ENCODE measurements around the gene CLOCK.
"Not testable (repeated sequence)": the region's sequence is repeated elsewhere in the genome, so short reads cannot be mapped to it uniquely, and the experiment has no call there.

Gene CLOCK

GRCh38 chr4:55560096-55560495 lies 13.4 kb upstream of the CLOCK start:
- Histone ChIP-seq H3K27ac (ENCODE audit: low read length) (no peak overlapping the region), H3K9me3 (ENCODE audit: control insufficient read depth, insufficient read depth, low read length) (no peaks in the 10 kb centered on the region), H3K4me3 (ENCODE audit: low read length) (no peak overlapping the region), H3K36me3 (ENCODE audit: control insufficient read depth, insufficient read depth, low read length) (no peaks in the 10 kb centered on the region), H3K4me1 (ENCODE audit: control insufficient read depth, insufficient read depth, low read length) (no peaks in the 10 kb centered on the region), H3K27me3 (ENCODE audit: control insufficient read depth, insufficient read depth, low read length) (no peaks in the 10 kb centered on the region)
- no peak for DNase-seq (ENCODE audit: low read depth, low spot score)
- WGBS (ENCODE audit: insufficient coverage, insufficient read length): no CpG with 5 or more reads among the region's 3 CpGs

DNA sequence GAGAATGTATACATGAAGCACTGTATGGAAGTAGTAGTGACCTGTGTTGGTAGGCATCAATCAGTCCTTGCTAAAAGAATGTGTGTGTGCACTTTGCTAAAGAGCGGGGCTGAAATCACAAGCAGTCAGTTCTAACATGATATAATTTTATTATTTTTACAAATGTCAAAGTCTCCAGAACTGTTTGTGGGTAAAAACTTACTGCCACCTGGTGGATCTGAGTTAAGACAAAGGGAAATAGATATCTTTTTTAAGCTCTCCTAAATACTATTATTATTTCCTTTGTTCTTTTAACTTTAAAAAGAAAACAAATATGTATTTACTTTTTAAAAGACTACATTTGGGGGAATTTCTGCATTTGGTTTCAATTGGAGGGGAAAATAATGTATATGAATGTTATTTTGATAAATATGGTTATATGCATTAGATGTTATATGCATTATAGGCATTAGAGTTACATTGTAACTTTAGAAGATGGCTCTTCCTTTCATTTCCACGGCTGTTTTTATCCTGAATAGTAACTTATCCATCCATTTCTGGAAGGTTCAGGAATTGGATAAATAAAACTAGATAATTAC lies 7.8 kb upstream of the CLOCK start:
- H3K4me1 ChIP-seq (ENCODE audit: control insufficient read depth, insufficient read depth, low read length): peaks cover 2% of the 10 kb centered on the region; the same call in 1 of the 2 replicates
- no peaks in the 10 kb centered on the region for H3K9me3 ChIP-seq (ENCODE audit: control insufficient read depth, insufficient read depth, low read length)
- no peak overlapping the region for H3K4me3 ChIP-seq (ENCODE audit: low read length)
- no peaks in the 10 kb centered on the region for H3K36me3 ChIP-seq (ENCODE audit: control insufficient read depth, insufficient read depth, low read length)
- H3K27ac ChIP-seq (ENCODE audit: low read length): no peak overlapping the region
- H3K27me3 ChIP-seq (ENCODE audit: control insufficient read depth, insufficient read depth, low read length): no peaks in the 10 kb centered on the region
- no peak for DNase-seq (ENCODE audit: low read depth, low spot score)
- WGBS (ENCODE audit: insufficient coverage, insufficient read length): no CpG with 5 or more reads among the region's 2 CpGs

DNA sequence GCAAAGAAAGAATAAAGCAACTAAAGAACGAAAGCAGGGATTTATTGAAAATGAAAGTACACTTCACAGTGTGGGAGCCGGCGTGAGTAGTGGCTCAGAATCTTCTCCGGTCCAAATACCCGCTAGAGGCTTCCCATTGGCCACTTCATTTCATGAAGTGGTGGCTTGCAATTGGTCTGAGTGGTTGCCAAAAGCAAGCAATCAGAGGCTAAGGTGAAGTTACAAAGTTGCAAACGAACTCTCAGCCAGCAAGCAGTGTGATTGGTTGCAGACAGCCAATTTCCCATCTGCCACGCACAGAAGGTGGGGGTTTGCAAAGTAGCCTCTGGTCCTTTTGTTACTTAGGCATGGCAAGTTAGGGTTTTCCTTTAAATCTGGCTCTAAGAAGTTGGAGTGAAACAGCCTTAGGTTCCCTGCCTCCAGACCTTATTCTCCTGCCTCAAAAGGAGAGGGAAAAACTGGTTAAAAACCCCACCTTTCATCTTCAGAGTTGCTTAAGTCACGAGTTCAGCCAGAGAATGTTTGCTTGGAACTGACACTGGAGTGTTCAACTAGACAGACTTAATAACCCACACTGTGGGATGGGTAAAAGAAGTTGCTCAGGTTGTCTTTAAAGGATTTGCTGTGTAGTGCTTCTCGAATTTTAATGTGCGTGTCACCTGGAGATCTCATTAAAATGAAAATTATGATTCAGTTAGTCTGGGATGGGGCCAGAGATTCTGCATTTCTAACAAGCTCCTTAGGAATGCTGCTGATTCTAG lies 6.9 kb upstream of the CLOCK start:
- Histone ChIP-seq H3K4me1 (ENCODE audit: control insufficient read depth, insufficient read depth, low read length) (peaks cover 2% of the 10 kb centered on the region; the same call in 1 of the 2 replicates), H3K9me3 (ENCODE audit: control insufficient read depth, insufficient read depth, low read length) (no peaks in the 10 kb centered on the region), H3K27me3 (ENCODE audit: control insufficient read depth, insufficient read depth, low read length) (no peaks in the 10 kb centered on the region), H3K36me3 (ENCODE audit: control insufficient read depth, insufficient read depth, low read length) (no peaks in the 10 kb centered on the region), H3K4me3 (ENCODE audit: low read length) (no peak overlapping the region), H3K27ac (ENCODE audit: low read length) (no peak overlapping the region)
- WGBS (ENCODE audit: insufficient coverage, insufficient read length): no CpG with 5 or more reads among the region's 10 CpGs
- no peak for DNase-seq (ENCODE audit: low read depth, low spot score)

GRCh38 chr4:55551964-55552363 lies 5.3 kb upstream of the CLOCK start:
- H3K27ac ChIP-seq (ENCODE audit: low read length); H3K27me3 ChIP-seq (ENCODE audit: control insufficient read depth, insufficient read depth, low read length); H3K4me3 ChIP-seq (ENCODE audit: low read length); H3K36me3 ChIP-seq (ENCODE audit: control insufficient read depth, insufficient read depth, low read length); H3K9me3 ChIP-seq (ENCODE audit: control insufficient read depth, insufficient read depth, low read length); DNase-seq (ENCODE audit: low read depth, low spot score); H3K4me1 ChIP-seq (ENCODE audit: control insufficient read depth, insufficient read depth, low read length): not testable (repeated sequence)
- no CpG with 5 or more reads among the region's 6 CpGs for WGBS (ENCODE audit: insufficient coverage, insufficient read length)

DNA sequence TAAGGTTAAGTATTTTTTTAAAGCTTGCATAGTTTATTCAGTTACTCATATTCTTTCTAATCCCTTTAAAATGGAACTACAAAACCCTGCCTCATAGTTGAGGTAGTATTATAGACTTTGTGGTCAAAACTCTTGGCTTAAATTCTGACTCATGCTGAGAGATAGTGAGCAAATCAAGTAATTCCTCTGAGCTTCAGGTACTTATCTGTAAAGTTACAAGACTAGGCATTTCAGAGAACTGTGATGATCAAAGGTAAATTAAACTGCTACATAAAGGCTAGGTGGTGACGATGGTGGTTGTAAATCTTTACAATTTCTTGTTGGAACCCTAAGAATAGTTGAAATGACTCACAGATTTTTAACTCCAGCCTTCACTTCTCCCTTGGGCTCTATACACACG lies 3.2 kb upstream of the CLOCK start:
- WGBS (ENCODE audit: insufficient coverage, insufficient read length): no CpG with 5 or more reads among the region's 2 CpGs
- Histone ChIP-seq H3K9me3 (ENCODE audit: control insufficient read depth, insufficient read depth, low read length) (no peaks in the 10 kb centered on the region), H3K36me3 (ENCODE audit: control insufficient read depth, insufficient read depth, low read length) (no peaks in the 10 kb centered on the region), H3K27ac (ENCODE audit: low read length) (no peak overlapping the region), H3K4me1 (ENCODE audit: control insufficient read depth, insufficient read depth, low read length) (peaks cover 4% of the 10 kb centered on the region; the same call in 1 of the 2 replicates), H3K4me3 (ENCODE audit: low read length) (no peak overlapping the region), H3K27me3 (ENCODE audit: control insufficient read depth, insufficient read depth, low read length) (no peaks in the 10 kb centered on the region)
- no peak for DNase-seq (ENCODE audit: low read depth, low spot score)

GRCh38 chr4:55547918-55548317 lies 1.2 kb upstream of the CLOCK start:
- no peaks in the 10 kb centered on the region for H3K27me3 ChIP-seq (ENCODE audit: control insufficient read depth, insufficient read depth, low read length)
- H3K36me3 ChIP-seq (ENCODE audit: control insufficient read depth, insufficient read depth, low read length): no peaks in the 10 kb centered on the region
- H3K4me3 ChIP-seq (ENCODE audit: low read length): no peak overlapping the region
- peaks cover 2% of the 10 kb centered on the region; the same call in 1 of the 2 replicates for H3K4me1 ChIP-seq (ENCODE audit: control insufficient read depth, insufficient read depth, low read length)
- no peak for DNase-seq (ENCODE audit: low read depth, low spot score)
- H3K27ac ChIP-seq (ENCODE audit: low read length): no peak overlapping the region
- no peaks in the 10 kb centered on the region for H3K9me3 ChIP-seq (ENCODE audit: control insufficient read depth, insufficient read depth, low read length)
- no CpG with 5 or more reads among the region's 4 CpGs for WGBS (ENCODE audit: insufficient coverage, insufficient read length)

- H3K27me3 ChIP-seq (ENCODE audit: control insufficient read depth, insufficient read depth, low read length): no peaks in the 10 kb centered on the region
- no peaks in the 10 kb centered on the region for H3K9me3 ChIP-seq (ENCODE audit: control insufficient read depth, insufficient read depth, low read length)
- no CpG with 5 or more reads among the region's 10 CpGs for WGBS (ENCODE audit: insufficient coverage, insufficient read length)
- H3K27ac ChIP-seq (ENCODE audit: low read length): no peak overlapping the region
- H3K36me3 ChIP-seq (ENCODE audit: control insufficient read depth, insufficient read depth, low read length): no peaks in the 10 kb centered on the region
- H3K4me3 ChIP-seq (ENCODE audit: low read length): peak overlapping the region; percentile 86; the same call in 1 of the 2 replicates
- peaks cover 2% of the 10 kb centered on the region; the same call in 1 of the 2 replicates for H3K4me1 ChIP-seq (ENCODE audit: control insufficient read depth, insufficient read depth, low read length)
- DNase-seq (ENCODE audit: low read depth, low spot score): no peak
Measured at GRCh38 chr4:55547466-55547770, 709 bp upstream of the CLOCK start.

GRCh38 chr4:55546506-55546755 lies 278 bp downstream of the CLOCK start:
- no peaks in the 10 kb centered on the region for H3K9me3 ChIP-seq (ENCODE audit: control insufficient read depth, insufficient read depth, low read length)
- no CpG with 5 or more reads among the region's 16 CpGs for WGBS (ENCODE audit: insufficient coverage, insufficient read length)
- DNase-seq (ENCODE audit: low read depth, low spot score): no peak

GRCh38 chr4:55545641-55546505 lies 836 bp downstream of the CLOCK start:
- WGBS (ENCODE audit: insufficient coverage, insufficient read length): no CpG with 5 or more reads among the region's 87 CpGs
- no peaks in the 10 kb centered on the region for H3K36me3 ChIP-seq (ENCODE audit: control insufficient read depth, insufficient read depth, low read length)
- H3K4me1 ChIP-seq (ENCODE audit: control insufficient read depth, insufficient read depth, low read length): peaks cover 2% of the 10 kb centered on the region; the same call in 1 of the 2 replicates
- H3K9me3 ChIP-seq (ENCODE audit: control insufficient read depth, insufficient read depth, low read length): no peaks in the 10 kb centered on the region
- H3K27ac ChIP-seq (ENCODE audit: low read length): no peak overlapping the region
- H3K4me3 ChIP-seq (ENCODE audit: low read length): peak overlapping the region; percentile 86
- no peak for DNase-seq (ENCODE audit: low read depth, low spot score)
- no peaks in the 10 kb centered on the region for H3K27me3 ChIP-seq (ENCODE audit: control insufficient read depth, insufficient read depth, low read length)

More at GRCh38 chr4:55546506-55546755, 278 bp downstream of the CLOCK start:
- Histone ChIP-seq H3K27ac (ENCODE audit: low read length) (no peak overlapping the region), H3K36me3 (ENCODE audit: control insufficient read depth, insufficient read depth, low read length) (no peaks in the 10 kb centered on the region), H3K27me3 (ENCODE audit: control insufficient read depth, insufficient read depth, low read length) (no peaks in the 10 kb centered on the region), H3K4me1 (ENCODE audit: control insufficient read depth, insufficient read depth, low read length) (peaks cover 2% of the 10 kb centered on the region; the same call in 1 of the 2 replicates), H3K4me3 (ENCODE audit: low read length) (peak overlapping the region; percentile 86; the same call in 1 of the 2 replicates)

GRCh38 chr4:55545151-55545550 lies 1.6 kb downstream of the CLOCK start:
- Histone ChIP-seq H3K4me3 (ENCODE audit: low read length) (peak overlapping the region; percentile 86; the same call in 1 of the 2 replicates), H3K4me1 (ENCODE audit: control insufficient read depth, insufficient read depth, low read length) (peaks cover 2% of the 10 kb centered on the region; the same call in 1 of the 2 replicates), H3K27me3 (ENCODE audit: control insufficient read depth, insufficient read depth, low read length) (no peaks in the 10 kb centered on the region), H3K27ac (ENCODE audit: low read length) (no peak overlapping the region), H3K9me3 (ENCODE audit: control insufficient read depth, insufficient read depth, low read length) (no peaks in the 10 kb centered on the region), H3K36me3 (ENCODE audit: control insufficient read depth, insufficient read depth, low read length) (no peaks in the 10 kb centered on the region)
- DNase-seq (ENCODE audit: low read depth, low spot score): no peak
- no CpG with 5 or more reads among the region's 6 CpGs for WGBS (ENCODE audit: insufficient coverage, insufficient read length)
